ENCODE measurements around the gene LOC128125822.
A peak's percentile ranks its signal among the peaks of the same experiment; 100 is the strongest.

LOC128125822 gene

DNA sequence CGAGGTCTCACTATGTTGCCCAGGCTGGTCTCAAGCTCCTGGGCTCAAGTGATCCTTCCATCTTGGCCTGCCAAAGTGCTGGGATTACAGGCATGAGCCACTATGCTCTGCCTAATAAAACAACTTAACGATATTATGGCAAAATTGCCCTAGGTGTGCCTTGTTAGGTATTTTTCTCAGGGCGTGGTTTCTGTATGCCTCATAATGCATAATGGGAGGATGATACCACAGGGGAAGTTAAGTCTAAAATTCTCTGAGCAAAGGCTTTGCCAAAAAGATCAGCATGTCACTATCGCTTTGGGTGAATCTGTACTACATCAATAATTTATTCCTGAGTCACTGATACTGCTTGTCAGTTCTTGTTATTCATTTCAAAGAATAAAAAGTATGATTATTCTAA lies 15.9 kb upstream of the LOC128125822 start:
- no peak for DNase-seq (ENCODE audit: low read depth)

DNA sequence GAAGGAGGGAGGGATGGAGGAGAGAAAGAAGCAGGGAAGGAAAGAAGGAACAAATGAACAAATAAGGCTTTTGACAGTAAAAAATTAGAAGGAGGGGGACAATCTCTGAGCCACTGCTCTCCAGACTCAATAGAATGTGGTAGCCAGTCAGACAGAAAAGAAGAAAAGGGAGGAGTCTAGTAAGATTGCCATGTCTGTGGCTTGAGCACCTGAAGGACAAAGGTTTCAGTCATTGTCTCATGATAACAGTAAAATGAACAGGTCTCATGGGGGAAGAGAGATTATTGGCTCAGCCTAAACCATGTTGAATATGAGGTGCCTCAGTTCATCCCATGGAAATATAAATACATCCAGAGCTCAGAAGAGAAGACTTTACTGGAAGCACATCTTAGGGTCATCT lies 14.0 kb upstream of the LOC128125822 start:
- DNase-seq (ENCODE audit: low read depth) = no peak

DNA sequence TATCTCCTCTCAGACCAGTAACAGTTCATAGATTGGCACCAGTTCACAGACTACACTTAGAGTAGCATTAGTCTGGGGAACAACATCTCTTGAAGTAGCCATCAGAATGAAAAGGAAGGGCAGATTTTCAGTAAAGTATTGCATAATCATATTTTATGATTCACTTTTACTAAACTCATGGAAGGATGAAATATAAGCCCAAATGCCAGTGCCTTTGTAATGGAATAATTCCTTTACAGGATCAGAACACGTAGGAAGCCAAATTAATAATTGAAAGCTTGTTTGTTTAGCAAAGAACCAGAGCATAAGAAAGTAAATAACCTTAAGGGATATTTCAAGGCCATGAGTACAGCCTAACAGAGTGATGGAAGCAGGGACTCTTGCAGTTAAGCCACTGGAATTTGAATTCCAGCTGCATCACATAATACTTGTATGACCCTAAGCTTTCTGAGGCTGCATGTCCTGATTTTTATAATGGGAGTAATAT lies 11.4 kb upstream of the LOC128125822 start:
- no peak for DNase-seq (ENCODE audit: low read depth)

DNA sequence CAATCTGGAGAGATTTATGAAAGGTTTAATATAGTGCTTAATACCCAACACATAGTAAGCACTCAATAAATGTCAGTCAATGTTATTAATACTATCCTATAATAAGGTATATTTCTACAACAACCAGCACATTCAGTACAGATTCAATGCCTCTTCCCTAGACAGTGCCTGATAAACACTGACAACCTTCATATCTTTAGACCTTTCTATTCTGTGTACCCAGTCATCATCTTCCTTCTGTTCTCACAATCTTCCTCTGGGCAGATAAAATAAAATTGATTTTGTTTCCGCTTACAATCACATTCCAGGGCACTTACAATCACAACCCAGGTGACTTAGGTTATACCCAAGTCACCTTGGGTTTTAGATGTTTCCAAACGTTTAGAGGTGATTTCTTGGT lies 11.0 kb upstream of the LOC128125822 start:
- no peak for DNase-seq (ENCODE audit: low read depth)

DNA sequence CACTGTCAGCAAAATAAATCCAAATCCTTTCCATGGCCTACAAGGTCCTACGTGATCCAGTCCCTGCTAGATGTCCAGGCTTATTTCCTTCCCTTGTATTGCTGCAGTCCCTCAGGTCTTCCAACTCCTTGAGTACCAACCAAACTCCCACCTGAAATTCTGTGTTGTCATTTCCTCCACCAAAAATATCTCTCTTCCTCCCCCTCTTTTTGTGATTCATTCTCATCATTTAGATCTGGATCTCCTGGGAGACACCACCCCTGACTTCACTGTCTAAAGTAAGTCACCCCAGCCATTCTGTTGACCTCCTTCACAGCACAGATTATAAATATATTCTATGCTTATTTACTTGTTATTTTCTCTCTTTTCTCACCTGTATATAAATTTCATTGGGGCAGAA lies 9.0 kb upstream of the LOC128125822 start:
- no peak for DNase-seq (ENCODE audit: low read depth)

DNA sequence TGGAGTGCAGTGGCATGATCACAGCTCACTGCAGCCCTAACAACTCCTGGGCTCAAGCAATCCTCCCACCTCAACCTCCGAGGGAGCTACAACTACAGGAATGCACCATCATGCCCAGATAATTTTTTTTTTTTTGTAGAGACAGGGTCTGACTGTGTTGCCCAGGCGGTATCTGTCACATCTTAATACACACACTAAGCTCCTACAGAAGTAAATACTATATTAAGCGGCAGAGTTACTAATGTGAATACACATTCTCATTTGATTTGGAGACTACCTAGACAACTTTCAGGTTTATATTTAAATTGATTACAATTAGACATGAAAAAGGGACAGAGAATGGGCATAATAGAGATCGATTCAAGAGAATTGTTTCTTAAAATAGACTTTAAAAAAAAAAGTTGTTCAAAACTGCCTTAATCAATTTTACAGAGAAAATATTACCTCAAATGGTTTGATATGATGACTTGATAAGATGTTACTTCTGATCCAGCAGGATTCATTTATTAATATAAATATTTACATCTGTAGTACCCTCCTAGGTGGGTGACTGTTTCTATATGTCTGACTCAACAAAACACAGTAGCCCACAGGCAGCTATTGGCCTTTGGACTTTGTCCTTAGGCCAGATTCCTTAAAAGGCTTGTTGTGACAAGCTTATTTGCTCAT lies 7.1 kb upstream of the LOC128125822 start:
- DNase-seq (ENCODE audit: low read depth) = no peak

DNA sequence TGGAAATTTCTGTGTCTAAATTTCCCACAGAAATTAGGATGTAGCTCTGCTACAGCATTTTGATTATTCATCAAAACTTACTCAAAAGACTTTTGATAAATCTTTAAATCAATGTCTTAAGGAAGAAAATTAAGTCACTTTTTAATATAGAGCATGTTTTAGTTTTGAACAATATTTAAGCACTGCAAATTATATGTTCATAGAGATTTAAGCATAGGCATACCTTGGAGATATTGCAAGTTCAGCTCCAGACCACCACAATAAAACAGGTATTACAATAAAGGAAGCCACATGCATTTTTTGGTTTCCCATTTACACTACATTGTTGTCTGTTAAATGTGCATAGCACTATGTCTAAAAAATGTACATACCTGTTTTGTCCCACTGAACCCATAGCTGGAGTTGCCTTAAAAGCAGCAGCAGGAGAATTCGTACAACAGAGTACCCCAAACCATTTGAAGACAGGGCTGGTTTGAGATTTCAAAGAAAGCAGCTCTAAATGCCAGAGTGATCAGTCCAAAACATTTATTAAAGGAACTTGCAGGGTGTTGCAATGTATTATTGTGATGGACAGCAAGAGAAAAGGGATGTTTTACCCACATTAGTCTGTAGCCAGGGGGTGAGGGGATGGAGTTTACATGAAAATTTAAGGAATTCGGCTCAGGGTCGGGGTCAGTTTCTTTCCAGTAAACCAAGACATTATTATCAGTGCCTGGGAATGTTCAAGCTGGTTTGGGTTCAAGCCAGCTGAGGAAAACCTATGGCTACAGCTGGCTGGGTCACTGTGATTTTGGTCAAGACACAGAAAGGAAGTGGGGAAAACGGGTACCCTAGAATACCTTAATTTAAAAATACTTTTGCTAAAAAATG lies 6.3 kb upstream of the LOC128125822 start:
- DNase-seq (ENCODE audit: low read depth) = no peak

DNA sequence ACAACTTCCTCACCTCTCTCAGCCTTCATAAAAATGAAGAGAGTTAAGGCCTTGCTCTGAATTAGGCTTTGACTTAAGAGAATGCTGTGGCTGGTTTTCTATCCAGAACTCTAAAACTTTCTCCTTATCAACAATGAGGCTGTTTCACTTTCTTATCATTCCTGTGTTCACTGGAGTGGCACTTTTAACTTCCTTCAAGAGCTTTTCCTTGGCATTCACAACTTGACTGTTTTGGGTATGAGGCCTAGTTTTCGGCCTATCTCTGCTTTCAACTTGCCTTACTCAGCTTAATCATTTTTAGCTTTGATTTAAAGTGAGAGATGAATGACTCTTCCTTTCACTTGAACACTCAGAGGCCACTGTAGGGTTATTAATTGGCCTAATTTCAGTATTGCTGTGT lies 4.3 kb upstream of the LOC128125822 start:
- DNase-seq (ENCODE audit: low read depth) = no peak

DNA sequence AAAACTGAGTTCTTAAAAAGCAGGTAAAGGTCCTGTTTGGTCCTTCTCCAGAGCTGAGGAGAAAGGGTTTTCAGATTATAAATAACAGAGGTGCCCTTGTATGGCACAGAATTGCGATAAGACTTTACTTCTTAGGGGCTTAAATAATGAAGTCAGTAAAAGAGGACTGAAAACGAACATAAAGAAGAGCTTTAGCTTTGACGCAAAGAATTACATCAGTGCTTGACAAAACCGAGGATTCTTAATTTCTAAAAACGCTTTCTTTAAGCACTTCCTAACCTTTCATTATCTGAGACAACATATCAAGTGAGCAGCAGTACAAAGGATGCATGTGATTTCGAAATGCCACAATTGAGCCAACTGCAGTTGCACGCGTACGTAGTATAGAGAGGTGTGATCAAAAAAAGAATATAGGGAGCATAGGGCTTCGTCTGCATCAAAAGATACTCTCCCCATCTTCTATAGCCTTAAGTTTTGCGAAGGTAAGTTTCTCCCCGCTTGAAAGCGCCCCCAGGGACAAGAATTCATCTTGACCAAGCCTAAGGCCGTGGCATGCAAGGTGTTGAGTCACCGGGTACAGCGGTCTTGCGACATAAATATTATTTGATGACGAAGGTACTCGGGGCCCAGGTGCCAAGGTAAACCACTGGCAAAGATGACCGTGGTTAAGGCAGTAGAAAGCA lies 778 bp upstream of the LOC128125822 start:
- DNase-seq (ENCODE audit: low read depth) = peak; percentile 30

DNA sequence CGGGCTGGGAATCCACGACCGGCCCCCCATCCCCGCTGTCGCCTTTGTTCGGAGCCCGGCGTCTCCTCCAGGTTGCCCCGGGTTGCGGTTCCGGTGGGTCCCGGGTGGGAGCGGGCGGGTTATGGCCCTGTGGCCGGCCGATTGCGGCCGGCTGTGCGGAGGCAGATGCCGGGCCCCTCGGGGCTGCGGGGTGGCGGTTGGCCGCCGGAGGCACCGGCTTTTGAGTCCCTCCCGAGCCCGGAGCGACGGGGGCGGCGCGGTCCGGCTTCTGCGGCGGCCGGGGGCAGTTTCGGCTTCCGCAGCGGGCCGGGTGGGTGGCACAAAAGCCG lies 431 bp downstream of the LOC128125822 start:
- no peak for DNase-seq (ENCODE audit: low read depth)

DNA sequence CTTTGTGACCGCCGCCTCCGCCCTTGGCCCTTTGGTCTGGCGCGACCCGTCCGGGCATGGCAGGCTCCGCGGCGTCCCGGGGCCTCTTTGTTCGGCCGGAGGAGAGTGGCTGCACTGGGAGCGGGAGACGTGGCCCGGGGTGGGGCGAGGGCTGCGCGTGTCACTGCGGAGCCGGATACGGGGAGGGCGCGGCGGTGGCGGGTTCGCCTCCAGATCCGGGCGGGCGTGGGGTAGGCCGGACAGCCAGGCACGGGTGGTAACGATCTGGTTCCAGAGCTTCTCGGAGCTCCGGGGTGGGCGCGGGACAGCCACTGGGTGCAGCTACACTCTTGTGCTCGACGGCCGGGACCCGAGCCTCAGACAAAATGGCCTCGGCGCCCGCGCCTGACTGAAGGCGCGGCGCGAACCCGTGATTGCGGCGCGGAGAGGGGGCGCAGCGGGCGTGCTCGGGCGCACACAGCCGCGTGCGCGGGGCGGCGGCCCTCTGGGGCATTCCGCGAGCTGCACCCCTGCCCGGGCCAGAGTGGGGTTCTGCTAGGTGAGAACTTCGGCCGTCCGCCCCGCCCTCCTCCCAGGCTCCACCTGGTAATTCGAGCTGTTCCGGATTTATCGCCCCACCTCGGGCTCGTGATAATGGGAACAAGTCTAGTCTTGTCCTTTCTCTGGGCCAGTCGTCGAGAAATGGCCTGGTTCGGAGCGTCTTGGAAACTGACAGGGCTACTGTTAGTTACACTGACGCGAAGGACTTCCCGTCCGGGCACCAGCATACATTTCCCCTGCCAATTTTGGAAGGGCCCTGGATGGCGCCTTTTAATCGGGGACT lies 1.0 kb downstream of the LOC128125822 start:
- DNase-seq (ENCODE audit: low read depth) = peak; percentile 53

DNA sequence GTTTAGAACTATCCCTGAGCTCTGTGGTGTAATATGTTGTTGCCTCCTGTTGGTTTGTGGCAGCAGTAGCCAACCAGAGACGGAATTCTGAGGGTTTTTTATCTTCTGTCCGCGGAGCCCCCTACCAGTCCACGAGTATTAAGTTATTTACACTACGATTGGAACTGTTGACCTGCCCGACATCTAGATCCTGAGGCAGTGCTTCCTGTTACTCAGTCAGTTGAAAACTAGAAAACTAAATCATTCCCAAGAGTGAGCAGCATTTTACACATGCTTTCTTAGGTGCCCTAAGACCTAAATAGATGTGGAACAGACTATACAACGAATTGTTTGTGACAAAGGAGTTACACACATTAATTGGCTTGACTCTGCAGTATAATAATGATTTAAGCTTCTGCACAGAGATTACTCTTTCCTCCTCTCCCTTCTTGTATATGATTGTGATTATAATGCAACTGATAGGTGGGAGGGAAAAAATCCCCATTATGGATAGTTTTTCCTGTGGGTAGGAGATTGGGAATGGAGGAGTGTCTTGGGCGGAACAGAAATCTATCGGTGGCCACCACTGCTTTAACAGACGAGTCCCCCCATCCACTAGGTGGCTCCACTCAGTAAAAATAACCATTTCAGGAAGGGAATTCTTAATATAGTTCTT lies 1.7 kb downstream of the LOC128125822 start:
- peak; percentile 18 for DNase-seq (ENCODE audit: low read depth)

DNA sequence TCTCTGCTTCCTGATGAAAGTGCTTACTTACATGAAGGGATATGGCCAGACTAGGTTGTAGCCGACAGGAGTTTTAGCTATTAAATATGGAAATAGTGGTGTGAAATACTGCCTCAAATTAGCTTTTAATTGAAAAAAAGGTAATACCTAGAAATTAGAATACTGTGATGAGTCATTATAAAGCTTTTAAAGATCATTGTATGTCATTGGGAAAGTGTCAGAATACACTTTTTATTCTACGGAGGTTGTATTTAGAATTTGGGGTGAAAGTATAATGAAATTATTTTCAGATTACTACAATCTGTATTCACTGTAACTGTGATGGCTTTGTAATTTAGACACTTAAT lies 2.2 kb downstream of the LOC128125822 start:
- DNase-seq (ENCODE audit: low read depth) = no peak

DNA sequence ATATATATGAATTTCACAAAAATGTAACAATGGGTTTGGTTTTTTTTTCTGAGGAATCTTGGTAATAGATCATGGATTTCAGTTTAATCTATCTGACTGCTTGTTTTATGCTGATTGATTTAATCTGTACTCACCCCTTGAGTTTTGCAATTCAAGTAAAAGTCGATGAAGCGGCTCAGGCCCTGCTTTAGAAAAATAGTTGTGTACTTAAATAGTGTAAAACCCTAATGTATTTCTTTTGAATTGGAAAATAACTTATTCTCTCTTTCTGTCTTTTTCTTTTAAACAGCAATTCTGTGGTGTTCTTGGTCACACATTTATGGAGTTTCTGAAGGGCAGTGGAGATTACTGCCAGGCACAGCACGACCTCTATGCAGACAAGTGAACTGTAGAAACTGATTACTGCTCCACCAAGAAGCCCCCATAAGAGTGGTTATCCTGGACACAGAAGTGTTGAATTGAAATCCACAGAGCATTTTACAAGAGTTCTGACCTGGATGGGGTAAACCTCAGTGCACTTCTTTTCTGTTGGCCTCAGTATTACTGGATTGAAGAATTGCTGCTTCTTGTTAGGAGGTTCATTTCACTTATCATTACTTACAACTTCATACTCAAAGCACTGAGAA lies 4.0 kb downstream of the LOC128125822 start:
- no peak for DNase-seq (ENCODE audit: low read depth)

DNA sequence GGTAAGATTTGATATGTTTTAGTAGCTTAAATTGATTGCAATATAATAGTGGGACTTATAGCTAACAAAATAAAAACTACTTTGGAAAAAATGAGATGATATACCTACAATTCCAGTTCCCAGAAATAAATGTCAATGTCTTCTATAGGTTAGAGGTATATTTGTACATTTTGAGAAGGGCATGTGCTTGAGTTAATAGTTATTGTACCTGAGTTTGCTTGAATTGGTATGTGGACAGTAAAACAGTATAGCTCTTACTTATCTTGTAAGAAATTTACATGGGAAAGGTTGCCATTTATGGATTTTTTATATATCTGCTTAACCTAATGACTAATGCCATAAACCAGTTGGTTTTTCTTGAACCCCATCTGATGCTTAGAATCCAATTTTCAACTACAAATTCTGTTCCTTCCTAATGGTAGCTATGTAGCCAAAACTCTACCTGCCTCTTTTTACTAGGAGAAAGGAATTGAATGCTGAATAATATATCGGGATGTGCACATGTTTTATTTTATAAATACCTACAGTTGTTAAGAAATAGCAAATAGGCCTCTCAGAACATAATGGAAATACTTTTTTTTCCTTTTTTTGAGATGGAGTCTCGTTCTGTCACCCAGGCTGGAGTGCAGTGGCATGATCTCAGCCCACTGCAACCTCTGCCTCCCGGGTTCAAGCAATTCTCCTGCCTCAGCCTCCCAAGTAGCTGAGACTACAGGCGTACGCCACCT lies 4.9 kb downstream of the LOC128125822 start:
- DNase-seq (ENCODE audit: low read depth) = no peak

DNA sequence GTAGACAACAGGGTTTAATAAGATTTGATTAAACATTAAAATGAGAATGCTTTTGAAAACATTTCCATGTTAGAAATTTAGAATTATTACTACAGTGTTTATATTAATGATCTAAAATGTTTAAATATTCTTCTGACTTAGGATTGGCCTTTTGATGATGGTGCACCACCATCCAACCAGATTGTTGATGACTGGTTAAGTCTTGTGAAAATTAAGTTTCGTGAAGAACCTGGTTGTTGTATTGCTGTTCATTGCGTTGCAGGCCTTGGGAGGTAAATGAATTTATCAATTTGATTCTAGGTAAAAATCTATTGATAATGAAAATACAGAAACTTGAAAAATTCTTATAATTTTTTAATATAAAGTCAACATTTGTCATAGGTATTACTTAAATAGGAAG lies 6.5 kb downstream of the LOC128125822 start:
- no peak for DNase-seq (ENCODE audit: low read depth)

DNA sequence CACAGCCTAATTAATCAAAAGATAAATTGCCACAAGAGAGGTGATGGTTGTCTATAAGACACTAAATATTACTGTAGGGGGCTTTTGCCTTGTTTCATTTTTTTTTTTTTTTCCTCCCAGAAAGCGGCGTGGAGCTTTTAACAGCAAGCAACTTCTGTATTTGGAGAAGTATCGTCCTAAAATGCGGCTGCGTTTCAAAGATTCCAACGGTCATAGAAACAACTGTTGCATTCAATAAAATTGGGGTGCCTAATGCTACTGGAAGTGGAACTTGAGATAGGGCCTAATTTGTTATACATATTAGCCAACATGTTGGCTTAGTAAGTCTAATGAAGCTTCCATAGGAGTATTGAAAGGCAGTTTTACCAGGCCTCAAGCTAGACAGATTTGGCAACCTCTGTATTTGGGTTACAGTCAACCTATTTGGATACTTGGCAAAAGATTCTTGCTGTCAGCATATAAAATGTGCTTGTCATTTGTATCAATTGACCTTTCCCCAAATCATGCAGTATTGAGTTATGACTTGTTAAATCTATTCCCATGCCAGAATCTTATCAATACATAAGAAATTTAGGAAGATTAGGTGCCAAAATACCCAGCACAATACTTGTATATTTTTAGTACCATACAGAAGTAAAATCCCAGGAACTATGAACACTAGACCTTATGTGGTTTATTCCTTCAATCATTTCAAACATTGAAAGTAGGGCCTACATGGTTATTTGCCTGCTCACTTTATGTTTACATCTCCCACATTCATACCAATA lies 7.8 kb downstream of the LOC128125822 start:
- DNase-seq (ENCODE audit: low read depth) = no peak

DNA sequence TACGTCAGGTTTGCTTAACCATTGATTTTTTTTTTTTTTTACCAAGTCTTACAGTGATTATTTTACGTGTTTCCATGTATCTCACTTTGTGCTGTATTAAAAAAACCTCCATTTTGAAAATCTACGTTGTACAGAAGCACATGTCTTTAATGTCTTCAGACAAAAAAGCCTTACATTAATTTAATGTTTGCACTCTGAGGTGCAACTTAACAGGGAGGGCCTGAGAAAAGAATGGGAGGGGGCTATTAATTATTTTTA lies 8.4 kb downstream of the LOC128125822 start:
- no peak for DNase-seq (ENCODE audit: low read depth)

DNA sequence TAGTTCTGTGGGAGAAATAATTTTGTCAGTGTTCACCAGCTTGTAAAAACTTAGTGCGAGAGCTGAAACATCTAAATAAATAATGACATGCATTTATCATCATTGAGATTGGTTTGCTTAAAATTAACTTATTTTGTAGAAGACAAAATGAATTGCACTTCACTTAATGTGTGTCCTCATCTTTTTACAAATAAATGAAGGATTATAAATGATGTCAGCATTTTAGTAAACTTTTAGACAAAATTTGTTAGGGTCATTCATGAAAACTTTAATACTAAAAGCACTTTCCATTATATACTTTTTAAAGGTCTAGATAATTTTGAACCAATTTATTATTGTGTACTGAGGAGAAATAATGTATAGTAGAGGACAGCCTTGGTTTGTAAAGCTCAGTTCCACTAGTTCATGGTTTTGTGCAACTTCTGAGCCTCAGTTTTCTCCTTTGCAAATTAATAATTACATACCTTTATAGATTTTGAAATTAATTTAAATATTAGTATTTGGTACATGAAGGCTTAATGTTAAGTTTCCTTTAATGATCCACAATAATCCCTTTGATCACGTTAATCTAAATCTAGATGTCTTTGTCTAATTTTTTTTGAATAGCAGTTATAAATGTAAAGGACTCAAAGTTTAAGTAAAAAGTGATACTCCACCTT lies 9.2 kb downstream of the LOC128125822 start:
- no peak for DNase-seq (ENCODE audit: low read depth)

All from activated gamma-delta T cell treated with anti-CD3 and anti-CD28 coated beads, Interleukin-2, amount 50 U/mL, for 16 hours (primary cell).